ENCODE measurements around the gene TBCD. TPM values are rescaled to one million over a fixed set of nuclear protein-coding genes. Genes with fewer than 3 reads are reported as not detected.
"Not testable (repeated sequence)": the region's sequence is repeated elsewhere in the genome, so short reads cannot be mapped to it uniquely, and the experiment has no call there.

Gene TBCD
- polyA plus RNA-seq, 6 donors from 2014 or later: 23.6 to 34.7 (median 27.5) TPM

GRCh38 chr17:82737967-82738877 is 13.6 kb upstream of the TBCD start:
- Mint-ChIP-seq H3K4me1 (peaks cover 0 to 4% (median 0%) of the 10 kb centered on the region in 3 donors), H3K4me3 (no peak overlapping the region), H3K27me3 (peaks cover 0 to 7% (median 0%) of the 10 kb centered on the region in 3 donors), H3K9me3 (peaks cover 8 to 29% (median 16%) of the 10 kb centered on the region in 7 donors), H3K27ac (no peak overlapping the region), H3K36me3 (peaks cover 14 to 17% of the 10 kb centered on the region in 2 donors)
- ATAC-seq (ENCODE audit: low read depth in 2 of 2) (no peak), DNase-seq (no peak)

GRCh38 chr17:82740906-82741759 is 10.7 kb upstream of the TBCD start:
- H3K36me3 Mint-ChIP-seq: peaks cover 8 to 15% of the 10 kb centered on the region in 2 donors
- peaks cover 0 to under 1% (median 0%) of the 10 kb centered on the region in 3 donors for H3K4me1 Mint-ChIP-seq
- peaks cover 0 to 5% (median 0%) of the 10 kb centered on the region in 3 donors for H3K27me3 Mint-ChIP-seq
- peak overlapping the region in 1 of 6 donors; percentile 61 for H3K27ac Mint-ChIP-seq
- H3K4me3 Mint-ChIP-seq: no peak overlapping the region
- ATAC-seq (ENCODE audit: low read depth in 2 of 2) (no peak), DNase-seq (no peak)
- H3K9me3 Mint-ChIP-seq: peaks cover 4 to 26% (median 14%) of the 10 kb centered on the region in 7 donors

DNA sequence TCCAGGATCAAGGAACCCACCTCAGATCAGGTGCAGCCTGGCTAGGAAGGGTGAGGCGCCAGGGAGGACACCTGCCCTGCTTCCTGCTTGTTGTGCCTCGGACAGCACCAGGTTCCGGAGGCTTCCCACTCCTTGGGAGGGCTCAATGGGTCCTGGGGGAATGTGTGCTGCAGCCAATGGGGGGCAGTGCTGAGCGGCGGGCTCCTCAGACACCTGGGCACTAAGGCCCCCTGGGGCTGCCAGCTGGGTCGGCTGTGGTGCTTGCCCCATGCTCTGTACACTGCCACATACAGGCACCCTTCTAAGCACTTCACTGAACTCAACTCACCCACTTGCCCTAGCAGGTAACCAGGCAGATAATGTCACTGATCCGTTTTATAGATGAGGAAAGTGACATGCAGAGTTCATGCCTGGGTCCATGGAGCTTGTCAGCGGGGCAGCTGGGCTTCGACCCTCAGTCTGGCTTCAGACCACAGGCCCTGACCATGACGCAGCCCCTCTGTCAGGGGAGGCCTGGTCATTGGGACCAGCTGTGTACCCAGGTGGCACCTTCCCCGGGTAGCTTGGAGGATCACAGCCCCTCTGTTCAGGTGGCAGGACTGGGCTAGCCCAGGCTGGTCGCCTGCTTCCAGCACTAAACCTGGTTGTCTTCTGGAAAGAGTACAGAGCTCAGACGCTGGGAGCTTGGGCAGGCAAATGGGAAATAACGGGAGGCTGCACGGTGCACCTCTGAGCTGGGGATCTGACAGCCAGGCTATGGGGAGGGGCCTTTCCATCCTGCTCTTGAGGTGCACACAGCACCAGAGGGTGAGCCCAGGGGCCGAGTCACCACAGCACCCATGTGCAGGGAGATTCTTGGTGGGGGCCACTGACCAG is 8.3 kb upstream of the TBCD start:
- Mint-ChIP-seq H3K27ac (no peak overlapping the region), H3K4me1 (no peaks in the 10 kb centered on the region), H3K4me3 (no peak overlapping the region), H3K9me3 (peaks cover 4 to 41% (median 19%) of the 10 kb centered on the region in 7 donors), H3K27me3 (no peaks in the 10 kb centered on the region), H3K36me3 (peaks cover 8 to 15% of the 10 kb centered on the region in 2 donors)
- ATAC-seq (ENCODE audit: low read depth in 2 of 2) (no peak), DNase-seq (no peak)

DNA sequence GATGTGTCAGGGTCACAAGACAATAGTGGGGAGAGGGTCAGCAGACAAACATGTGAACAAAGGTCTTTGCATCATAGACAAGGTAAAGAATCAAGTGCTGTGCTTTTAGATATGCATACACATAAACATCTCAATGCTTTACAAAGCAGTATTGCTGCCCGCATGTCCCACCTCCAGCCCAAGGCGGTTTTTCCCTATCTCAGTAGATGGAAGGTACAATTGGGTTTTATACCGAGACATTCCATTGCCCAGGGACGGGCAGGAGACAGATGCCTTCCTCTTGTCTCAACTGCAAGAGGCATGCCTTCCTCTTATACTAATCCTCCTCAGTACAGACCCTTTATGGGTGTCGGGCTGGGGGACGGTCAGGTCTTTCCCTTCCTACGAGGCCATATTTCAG is 7.1 kb upstream of the TBCD start:
- not testable (repeated sequence) for ATAC-seq (ENCODE audit: low read depth in 2 of 2); H3K27ac Mint-ChIP-seq; H3K27me3 Mint-ChIP-seq; DNase-seq; H3K4me1 Mint-ChIP-seq; H3K4me3 Mint-ChIP-seq
- Mint-ChIP-seq H3K9me3 (peaks cover 4 to 41% (median 19%) of the 10 kb centered on the region in 7 donors), H3K36me3 (peaks cover 8 to 15% of the 10 kb centered on the region in 2 donors)

GRCh38 chr17:82745524-82745923 is 6.3 kb upstream of the TBCD start:
- H3K36me3 Mint-ChIP-seq: peaks cover 8 to 15% of the 10 kb centered on the region in 2 donors
- ATAC-seq (ENCODE audit: low read depth in 2 of 2) (no peak), DNase-seq (no peak)
- H3K9me3 Mint-ChIP-seq: peaks cover 4 to 35% (median 16%) of the 10 kb centered on the region in 7 donors
- peaks cover 0 to 4% (median 0%) of the 10 kb centered on the region in 3 donors for H3K4me1 Mint-ChIP-seq
- peak overlapping the region in 1 of 8 donors; percentile 22 for H3K4me3 Mint-ChIP-seq
- peak overlapping the region in 1 of 6 donors; percentile 29 for H3K27ac Mint-ChIP-seq
- no peaks in the 10 kb centered on the region for H3K27me3 Mint-ChIP-seq

DNA sequence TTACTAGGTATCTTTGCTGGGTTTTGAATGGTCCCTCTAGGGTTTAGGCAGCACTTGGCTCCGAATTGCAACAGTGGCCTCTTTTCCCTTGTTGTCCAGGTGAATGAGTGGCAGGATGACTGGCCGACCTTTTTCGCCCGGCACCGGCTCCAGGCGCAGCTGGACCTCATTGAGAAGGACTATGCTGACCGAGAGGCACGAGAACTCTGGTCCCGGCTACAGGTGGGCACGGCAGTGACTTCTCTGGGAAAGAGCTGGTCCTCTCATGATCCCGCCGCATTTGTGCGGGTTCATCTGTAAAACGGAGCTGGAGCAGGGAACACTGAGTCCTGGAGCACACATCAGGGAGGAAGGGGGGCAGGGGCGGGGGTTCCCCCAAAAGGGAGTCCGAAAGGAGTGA is 3.1 kb upstream of the TBCD start:
- DNase-seq (no peak), ATAC-seq (ENCODE audit: low read depth in 2 of 2) (no peak)
- Mint-ChIP-seq H3K27ac (peak overlapping the region in 1 of 6 donors; percentile 78), H3K4me1 (peaks cover 8 to 15% (median 10%) of the 10 kb centered on the region in 3 donors), H3K27me3 (no peaks in the 10 kb centered on the region), H3K4me3 (peak overlapping the region in 1 of 8 donors; percentile 75), H3K9me3 (peaks cover 0 to 18% (median 7%) of the 10 kb centered on the region in 7 donors), H3K36me3 (no peaks in the 10 kb centered on the region)

- peak overlapping the region in 4 of 6 donors; percentile 26 to 88 (median 55) for H3K27ac Mint-ChIP-seq
- H3K36me3 Mint-ChIP-seq: no peaks in the 10 kb centered on the region
- H3K9me3 Mint-ChIP-seq: peaks cover 0 to 18% (median 7%) of the 10 kb centered on the region in 7 donors
- H3K4me1 Mint-ChIP-seq: peaks cover 16 to 28% (median 19%) of the 10 kb centered on the region in 3 donors
- H3K4me3 Mint-ChIP-seq: peak overlapping the region; percentile 54 to 88 (median 74)
- DNase-seq (no peak), ATAC-seq (ENCODE audit: low read depth in 2 of 2) (no peak)
- no peaks in the 10 kb centered on the region for H3K27me3 Mint-ChIP-seq
Measured at GRCh38 chr17:82750241-82750908, 1.5 kb upstream of the TBCD start.

DNA sequence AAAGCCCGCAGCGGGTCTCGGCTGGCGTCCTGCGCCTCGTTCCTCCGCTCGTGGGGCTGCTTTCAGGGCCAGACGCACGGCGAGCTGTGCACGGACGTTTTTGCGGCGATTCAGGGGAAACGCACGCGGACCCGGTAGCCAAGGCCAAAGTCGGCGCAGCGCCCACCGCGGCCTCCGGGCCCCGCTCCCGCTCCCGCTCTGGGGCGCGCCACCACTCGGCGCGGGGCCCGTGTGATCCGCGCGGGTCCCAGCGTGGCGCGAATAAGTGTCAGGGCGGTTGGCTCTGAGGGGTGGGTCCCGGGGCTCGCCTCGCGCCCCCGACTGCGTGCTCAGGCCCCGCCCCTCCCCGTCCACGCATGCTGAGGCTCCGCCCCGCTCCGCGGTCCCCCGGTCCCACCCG is 694 bp upstream of the TBCD start:
- ATAC-seq (ENCODE audit: low read depth in 2 of 2) (peak; percentile 51 to 53), DNase-seq (peak; percentile 77)
- Mint-ChIP-seq H3K27me3 (no peaks in the 10 kb centered on the region), H3K36me3 (no peaks in the 10 kb centered on the region), H3K27ac (peak overlapping the region in 1 of 6 donors; percentile 85), H3K4me1 (peaks cover 23 to 33% (median 24%) of the 10 kb centered on the region in 3 donors), H3K9me3 (peaks cover 0 to 15% (median 4%) of the 10 kb centered on the region in 7 donors), H3K4me3 (peak overlapping the region in 4 of 8 donors; percentile 42 to 84 (median 74))

DNA sequence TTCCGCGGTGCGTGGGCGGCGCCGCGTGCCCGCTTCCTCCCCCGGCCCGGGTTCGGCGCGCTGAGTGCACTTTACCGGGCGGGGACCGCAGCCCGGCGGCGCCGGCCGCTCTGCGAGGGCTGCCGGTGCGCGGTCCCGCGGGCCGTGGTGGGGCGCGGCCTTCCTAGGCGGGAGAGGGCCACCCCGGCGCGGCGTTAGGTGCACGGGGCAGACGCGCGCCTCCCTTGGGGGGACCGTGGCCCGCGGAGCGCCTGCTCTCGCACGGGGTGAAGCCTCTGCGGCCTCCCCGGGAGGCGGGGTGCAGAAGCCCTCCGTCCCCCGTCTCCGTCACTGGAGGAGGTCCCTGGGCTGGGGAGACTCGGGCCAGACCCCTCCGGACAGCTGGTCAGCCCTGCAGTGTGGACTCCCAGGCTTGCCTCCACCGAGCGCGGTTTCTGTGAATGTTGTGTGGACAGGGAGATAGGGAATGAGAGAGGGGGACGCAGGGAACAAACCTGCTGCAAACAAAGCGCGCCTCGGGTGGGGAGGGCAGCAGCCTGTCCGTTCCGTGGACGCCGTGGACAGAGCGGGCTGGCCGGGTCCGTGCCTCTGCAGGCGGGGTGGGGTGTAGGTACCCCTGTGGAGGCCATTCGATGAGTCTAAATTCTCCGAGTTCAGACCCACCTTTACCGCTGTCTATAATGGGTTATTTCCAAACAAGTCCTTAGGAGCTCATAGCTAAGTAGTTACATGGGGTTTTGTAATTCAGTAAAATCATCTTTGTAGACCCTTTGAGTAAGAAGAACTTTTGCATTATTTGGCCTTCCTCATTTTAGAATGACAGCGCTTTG is 721 bp downstream of the TBCD start:
- H3K9me3 Mint-ChIP-seq: peaks cover 0 to 4% (median 0%) of the 10 kb centered on the region in 7 donors
- ATAC-seq (ENCODE audit: low read depth in 2 of 2): no peak

DNA sequence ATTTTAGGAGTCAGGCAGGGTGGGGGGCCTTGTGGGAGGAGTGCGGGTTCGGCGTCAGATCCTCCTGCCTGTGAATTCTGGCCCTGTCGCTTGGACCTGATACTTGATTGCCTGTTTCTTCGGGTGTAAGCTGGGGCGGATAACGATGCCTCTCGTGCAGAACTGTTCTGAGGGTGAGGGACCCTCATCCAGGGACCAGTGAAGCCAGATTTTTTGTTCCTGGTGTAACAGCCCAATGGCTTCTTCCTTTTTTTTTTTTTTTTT is 1.3 kb downstream of the TBCD start:
- Mint-ChIP-seq H3K36me3 (no peaks in the 10 kb centered on the region), H3K4me1 (peaks cover 23 to 33% (median 24%) of the 10 kb centered on the region in 3 donors), H3K4me3 (peak overlapping the region; percentile 44 to 88 (median 85)), H3K27me3 (no peaks in the 10 kb centered on the region), H3K9me3 (no peaks in the 10 kb centered on the region), H3K27ac (peak overlapping the region in 2 of 6 donors; percentile 74 to 79)
- ATAC-seq (ENCODE audit: low read depth in 2 of 2) (no peak), DNase-seq (no peak)

More for the DNA sequence above, 721 bp downstream of the TBCD start:
- peaks cover 23 to 33% (median 24%) of the 10 kb centered on the region in 3 donors for H3K4me1 Mint-ChIP-seq
- no peak for DNase-seq
- no peaks in the 10 kb centered on the region for H3K27me3 Mint-ChIP-seq
- H3K4me3 Mint-ChIP-seq: peak overlapping the region; percentile 76 to 88 (median 85)
- H3K36me3 Mint-ChIP-seq: no peaks in the 10 kb centered on the region
- H3K27ac Mint-ChIP-seq: peak overlapping the region in 3 of 6 donors; percentile 56 to 77 (median 73)

DNA sequence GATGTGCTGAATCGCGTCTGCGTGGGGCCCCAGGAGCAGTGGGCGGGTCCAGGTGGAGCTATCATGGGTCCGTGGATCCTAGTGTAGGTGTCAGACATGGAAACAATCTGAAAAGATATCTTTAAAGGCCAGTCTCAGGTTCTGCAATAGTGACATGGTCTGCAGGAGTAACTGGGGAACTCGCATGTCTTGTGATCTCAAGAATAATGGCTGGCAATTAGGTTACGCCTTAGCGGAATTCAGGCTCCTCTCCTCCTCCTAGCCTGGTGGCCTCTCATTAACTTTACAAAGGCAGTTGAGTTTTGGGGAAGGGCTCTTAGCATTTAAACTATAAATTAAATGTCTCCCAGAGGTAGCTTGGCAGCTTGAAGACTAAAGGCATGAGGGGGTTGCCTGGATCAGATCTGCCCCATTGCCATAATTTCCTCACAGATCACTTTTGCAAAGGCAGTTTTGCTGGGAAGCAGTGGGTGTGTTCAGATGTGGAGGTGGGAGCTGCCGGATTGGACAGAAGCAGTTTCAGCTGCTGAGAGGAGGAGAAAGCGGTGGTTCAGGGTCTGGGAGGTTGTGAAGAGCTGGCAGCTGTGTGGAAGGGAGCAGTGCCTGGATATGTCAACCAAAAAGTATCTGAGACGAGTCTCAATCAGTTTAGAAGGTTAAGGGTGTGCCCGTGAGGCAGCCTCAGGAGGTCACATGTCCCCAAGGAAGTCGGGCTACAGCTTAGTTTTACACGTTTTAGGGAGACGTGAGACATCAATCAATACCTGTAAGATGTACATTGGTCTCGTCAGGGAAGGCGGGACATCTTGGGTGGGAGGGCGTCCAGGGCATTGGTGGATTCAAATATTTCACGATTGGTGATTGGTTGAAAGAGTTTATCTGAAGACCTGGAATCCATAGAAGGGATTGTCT is 2.7 kb downstream of the TBCD start:
- Mint-ChIP-seq H3K9me3 (no peaks in the 10 kb centered on the region), H3K4me1 (peaks cover 23 to 33% (median 24%) of the 10 kb centered on the region in 3 donors), H3K36me3 (no peaks in the 10 kb centered on the region), H3K27ac (peak overlapping the region in 4 of 6 donors; percentile 47 to 82 (median 77)), H3K4me3 (peak overlapping the region in 7 of 8 donors; percentile 8 to 84 (median 42)), H3K27me3 (no peaks in the 10 kb centered on the region)
- no peak for ATAC-seq (ENCODE audit: low read depth in 2 of 2)
- no peak for DNase-seq

All from naive B cell (primary cell).